ENCODE results near the gene ATP2C2.

- TF ChIP-seq CTCF (conservative IDR thresholded peaks at IDR 0.05; ENCODE audit: low read length), result no peak
- no peak for TF ChIP-seq EZH2phosphoT487 (IDR thresholded peaks at IDR 0.05; ENCODE audit: borderline replicate concordance)
These were observed 23.7 kb downstream of the ATP2C2 start for GRCh38 chr16:84392031-84392360.

Measured in Loucy (cell line).